Activated gamma-delta T cell (primary cell): Measurements from ENCODE around the gene GXYLT2.

Experiments
- DNase-seq: peaks from one replicate; lab custom pipeline; 2025; lab: John Stamatoyannopoulos, UW
- total RNA-seq, 2 donors: gene quantifications; one replicate each; lab custom pipeline; 2026; lab: John Stamatoyannopoulos, UW

The GXYLT2 gene, protein sequence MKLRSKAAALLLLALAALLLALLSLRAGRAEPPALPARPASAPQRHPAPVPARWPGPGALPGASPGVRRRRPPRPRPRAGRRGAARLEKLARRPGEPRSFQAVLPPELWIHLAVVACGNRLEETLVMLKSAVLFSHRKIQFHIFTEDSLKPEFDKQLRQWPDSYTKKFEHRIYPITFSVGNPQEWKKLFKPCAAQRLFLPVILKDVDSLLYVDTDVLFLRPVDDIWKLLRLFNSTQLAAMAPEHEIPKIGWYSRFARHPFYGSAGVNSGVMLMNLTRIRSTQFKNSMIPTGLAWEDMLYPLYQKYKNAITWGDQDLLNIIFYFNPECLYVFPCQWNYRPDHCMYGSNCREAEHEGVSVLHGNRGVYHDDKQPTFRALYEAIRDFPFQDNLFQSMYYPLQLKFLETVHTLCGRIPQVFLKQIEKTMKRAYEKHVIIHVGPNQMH
- total RNA-seq, result 0 to 0.13 reads per million in 2 donors

DNA sequence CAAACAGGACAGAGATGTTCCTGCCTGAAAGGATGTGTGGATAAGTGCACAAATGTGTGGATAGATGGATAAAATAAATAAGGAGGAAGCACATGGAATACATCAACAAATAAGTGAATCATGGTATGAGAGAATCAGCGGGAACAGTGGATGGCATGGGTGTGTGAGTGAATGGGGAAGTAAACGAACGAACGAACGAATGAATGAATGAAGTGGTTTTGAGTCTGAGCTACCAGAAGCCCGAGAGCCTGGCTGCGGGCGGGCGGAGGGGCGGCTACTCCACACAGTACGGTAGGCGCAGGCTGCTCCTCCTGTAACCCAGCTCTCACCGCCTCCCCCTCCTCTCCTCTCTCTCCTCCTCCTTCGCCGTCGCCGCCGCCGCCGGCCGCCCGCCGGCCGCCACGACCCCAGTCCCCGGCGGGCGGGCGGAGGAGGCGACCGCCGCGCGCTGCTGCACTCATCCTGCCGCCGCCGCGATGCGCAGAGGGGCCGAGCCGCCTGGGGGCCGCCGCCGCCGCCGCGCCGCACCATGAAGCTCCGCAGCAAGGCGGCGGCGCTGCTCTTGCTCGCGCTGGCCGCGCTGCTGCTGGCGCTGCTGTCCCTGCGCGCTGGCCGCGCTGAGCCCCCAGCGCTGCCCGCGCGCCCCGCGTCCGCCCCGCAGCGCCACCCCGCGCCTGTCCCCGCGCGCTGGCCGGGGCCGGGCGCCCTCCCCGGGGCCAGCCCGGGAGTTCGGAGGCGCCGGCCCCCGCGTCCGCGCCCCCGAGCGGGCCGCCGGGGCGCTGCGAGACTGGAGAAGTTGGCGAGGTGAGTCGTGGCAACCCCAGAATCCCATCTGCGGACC lies at the start of gene GXYLT2:
Gene GXYLT2 (plus strand): TSS at position 342 of the 841 bp plus-strand sequence. CDS start 188 bp downstream, at position 530.
- DNase-seq, result no peak

DNA sequence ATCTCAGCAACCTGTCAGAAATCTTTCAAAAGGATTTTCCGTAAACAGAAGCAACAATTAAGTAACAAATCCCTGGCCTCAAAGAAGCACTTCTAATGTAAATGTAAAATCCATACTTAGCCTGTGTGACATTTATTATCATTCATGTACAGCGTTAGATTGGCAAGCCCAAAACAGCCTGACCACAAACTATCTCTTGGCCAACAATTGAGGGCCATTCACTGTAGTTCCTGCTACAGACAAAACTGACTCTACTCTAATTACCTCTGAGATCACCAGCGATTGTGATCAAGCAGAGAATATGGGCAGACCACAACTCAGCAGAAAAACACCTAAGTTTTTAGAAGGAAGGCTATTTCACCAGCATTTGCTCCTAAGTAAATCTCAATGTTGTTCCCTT lies 48.8 kb upstream of the GXYLT2 start:
- no peak for DNase-seq

DNA sequence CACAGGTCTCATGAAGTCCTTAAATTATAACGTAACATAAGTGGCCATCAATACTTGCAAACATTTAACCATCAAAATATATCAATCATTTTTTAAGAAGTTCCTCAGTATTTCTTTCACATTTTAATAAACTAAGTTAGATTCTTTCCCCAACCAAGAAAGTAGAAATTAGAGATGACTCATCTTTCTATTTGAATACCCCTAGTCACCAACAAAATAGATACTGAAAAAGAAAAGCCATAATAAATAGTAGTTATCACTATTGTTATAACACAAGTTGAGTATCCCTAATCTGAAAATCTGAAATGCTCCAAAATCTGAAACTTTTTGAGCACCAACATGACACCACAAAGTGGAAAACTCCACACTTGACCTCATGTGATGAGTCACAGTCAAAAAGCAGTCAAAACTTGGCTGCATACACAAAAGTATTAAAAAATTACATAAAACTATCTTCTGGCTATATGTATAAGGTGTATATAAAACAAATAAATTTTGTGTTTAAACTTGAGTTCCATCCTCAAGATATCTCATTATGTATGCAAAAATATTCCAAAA lies 43.3 kb upstream of the GXYLT2 start:
- DNase-seq, result no peak

DNA sequence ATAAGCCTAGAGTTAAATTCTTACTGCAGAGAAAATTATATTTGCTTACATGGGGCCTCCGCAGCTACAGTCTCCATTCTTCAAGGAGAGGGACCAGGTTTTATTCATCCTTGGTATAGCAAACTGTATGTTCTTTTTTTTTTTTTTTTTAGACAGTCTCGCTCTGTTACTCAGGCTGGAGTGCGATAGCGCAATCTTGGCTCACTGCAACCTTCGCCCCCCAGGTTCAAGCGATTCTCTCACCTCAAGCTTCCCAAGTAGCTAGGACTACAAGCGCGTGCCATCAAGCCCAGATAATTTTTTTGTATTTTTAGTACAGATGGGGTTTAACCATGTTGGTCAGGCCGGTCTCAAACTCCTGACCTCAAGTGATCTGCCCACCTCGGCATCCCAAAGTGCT lies 41.7 kb upstream of the GXYLT2 start:
- no peak for DNase-seq

DNA sequence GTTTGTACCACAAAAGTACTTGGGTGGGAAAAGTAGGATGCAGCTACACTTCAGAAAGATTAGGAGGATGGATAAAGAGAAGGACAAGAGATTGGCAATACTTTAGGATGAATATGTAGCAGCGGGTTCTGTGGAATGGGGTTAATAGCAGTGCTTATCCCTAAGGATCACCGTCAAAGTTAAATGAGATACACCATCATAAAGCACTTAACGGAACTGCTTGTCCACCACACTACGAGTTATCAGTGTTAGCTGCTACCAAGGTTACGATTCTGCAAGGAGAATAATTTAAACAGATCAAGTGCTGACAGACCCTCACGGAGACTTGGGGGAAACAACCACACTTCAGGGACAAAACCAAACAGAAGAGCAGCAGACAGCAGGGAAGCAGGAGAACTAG lies 40.6 kb upstream of the GXYLT2 start:
- no peak for DNase-seq

DNA sequence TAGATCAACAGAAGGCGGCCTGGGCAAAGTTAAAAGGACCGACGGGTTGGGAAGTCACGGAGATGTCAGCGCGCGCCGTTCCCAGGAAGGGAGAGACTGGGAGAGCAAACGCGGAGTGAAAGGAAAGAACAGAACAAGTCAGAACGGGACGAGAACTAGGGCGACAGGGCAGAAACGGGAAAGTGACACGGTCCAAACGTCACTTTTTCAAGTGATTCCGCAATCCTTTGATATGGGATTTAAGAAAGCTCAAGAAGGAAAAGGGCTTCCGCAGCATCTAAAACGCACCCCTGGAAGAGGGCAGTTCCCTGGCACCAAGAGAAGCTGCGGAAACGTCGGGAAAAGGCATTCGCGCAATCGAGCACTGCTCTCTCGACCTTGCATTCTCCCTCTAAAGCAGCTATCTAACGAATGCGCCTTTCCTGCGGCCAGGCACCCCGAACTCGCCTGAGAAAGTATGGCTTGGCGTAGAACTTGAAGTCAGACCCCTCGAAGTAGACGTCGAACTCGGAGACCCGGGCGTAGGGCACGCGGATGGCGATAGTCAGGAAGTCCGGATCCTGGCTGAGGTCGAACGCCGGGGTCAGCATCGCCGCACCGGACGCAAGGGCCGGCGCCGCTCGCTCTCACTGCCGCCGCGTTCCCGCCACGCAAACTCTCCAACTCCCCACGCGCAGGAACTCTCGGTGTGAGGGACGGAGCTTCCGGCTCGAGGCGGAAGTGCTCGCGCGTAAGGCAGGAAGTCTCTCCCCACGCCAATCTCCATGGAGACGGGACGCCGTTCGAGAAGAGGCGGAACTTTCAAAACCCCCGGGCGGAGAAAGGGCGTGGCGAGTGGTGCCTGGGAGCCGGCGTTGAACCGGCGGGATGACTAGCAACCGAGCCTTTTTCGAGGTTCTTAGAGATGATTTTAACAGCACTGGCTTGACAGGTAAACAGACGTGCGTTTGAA lies 39.8 kb upstream of the GXYLT2 start, which contains the start of gene SHQ1:
Gene SHQ1 (minus strand): TSS at position 695 of the 952 bp plus-strand sequence. CDS start 105 bp downstream, at position 590.
- DNase-seq, result peak; percentile 66

DNA sequence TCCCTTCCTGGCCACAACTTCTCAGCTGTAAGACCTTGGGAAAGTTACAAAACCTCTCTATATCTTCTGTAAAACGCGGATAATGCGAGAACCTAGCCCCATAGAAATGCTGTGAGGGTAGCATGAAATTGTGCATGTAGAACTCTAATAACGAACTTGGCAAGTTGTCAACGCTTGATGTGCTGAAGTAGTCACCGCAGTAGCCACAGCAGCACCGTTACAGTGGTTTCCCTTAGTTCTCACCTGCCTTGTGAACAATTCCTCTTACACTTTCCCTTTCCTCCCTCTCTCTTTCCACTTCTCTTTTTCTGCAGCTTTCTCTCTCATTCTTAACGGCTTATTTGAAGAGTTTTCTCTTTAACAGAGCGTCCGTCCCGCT lies 39.2 kb upstream of the GXYLT2 start:
- DNase-seq, result no peak

DNA sequence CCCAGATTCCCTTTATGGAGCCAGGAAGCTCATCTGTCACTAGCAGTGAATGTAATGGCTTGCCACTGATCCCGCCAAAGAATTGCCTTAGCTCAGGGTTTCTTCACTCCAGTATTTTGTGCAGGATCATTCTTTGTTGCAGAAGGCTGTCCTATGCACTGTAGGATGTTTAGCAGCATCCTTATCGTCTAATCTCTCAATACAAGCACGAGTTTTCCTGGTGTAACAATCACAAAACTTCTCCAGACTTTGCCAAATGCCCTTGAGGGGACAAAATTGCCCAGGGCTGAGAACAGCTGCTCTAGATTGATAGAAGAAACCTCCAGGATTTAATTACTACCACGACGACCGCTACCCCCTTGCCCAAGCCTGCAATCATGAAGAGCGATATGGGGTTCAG lies 32.8 kb upstream of the GXYLT2 start:
- no peak for DNase-seq

DNA sequence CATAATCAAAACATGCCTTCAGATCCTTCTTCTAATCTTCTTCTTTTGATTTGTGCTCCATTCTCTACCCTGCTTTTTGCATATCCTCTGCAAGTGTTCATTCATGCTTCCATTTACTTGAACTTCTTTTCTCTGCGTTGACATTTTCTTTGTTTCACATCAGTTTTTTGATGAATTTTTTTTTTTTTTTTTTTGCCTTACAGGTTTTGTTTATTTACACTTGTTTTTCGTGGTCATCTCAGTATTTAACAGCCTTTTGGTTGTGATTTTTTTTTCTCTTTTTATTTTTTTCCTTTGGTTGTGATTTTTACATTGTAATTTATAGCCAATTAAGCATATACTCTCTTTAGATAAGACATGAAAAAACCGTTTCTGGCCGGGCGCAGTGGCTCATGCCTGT lies 27.8 kb upstream of the GXYLT2 start:
- DNase-seq, result no peak

DNA sequence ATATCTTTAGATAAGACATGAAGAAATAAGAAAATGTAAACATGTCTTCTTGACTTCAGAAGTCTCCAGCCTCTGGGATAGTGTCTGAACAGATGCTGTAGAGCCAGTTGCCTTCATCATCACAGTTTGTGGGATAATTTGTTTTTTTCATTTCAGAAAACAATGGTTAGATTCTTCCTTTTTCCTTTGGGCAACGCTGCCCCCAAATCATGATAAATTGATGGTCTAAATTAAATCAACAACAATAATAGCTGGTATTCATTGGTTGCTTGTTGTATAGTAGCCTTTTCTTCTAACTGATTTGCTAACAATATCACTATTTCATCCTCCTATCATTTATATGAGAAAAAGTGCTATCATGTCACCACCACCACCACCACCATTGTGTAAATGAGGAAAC lies 27.0 kb upstream of the GXYLT2 start:
- DNase-seq, result no peak

DNA sequence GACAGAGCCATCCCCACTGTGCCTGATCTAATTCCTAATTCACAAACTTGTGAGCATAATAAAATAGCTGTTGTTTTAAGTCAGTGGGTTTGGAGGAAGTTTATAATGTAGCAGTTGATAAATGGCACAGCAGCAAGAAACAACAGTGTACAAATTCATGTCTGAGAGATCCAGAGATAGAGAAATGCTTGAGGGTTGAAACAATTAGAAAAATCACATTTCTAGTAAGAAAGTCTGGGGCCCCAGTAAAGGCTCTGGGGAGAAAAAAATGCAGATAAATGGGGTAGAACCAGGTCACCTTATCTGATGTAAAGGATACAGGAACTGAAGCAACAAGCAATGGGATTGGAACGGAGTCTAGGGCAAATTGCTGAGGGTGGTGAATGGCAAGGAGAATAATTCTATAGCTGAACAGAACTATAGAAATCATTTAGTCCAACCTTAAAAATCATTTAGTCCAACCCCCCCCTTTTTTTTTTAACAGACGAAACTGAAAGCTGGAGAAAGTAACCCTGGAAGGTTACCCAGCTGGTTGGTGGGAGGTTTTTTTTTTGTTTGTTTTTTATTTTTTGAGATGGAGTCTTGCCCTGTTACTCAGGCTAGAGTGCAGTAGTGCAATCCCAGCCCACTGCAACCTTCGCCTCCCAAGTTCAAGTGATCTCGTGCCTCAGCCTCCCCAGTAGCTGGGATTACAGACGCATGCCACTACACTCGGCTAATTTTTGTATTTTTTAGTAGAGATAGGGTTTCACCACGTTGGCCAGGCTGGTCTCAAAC lies 25.3 kb upstream of the GXYLT2 start:
- DNase-seq, result no peak

DNA sequence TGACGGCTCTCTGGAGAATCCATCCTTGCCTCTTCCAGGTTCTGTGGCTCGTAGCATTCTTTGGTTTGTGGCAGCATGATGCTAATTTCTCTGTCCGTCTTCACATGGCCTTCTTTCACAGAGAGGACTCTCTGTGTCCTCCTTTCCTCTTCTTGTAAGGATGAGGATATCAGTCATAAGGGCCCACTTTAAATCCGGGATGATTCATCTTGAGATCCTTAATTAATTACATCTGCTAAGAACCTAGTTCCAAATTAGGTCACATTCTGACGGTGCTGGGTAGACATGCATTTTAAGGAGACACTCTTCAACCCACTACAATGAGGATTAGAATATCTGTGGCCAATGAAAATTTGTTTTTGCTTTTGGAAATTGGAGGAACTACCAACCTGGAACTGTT lies 15.7 kb upstream of the GXYLT2 start:
- no peak for DNase-seq

DNA sequence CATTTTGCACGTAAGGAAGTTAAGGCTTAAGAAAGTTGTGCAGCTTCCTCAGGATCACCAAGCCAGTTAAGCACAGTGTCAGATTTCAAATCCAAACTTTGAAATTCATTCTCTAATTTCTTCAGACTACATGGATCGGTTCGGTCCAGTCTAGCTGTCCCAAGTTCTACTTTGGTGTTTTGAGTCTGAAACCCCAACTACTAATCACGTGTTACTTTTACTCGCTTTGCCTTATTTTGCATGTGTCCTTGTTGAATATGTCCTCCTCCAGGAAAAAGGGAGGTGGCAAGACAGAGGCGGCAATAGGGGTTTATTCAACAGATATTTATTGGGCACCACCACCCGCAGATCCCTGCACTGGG lies 522 bp upstream of the GXYLT2 start:
- DNase-seq, result no peak

DNA sequence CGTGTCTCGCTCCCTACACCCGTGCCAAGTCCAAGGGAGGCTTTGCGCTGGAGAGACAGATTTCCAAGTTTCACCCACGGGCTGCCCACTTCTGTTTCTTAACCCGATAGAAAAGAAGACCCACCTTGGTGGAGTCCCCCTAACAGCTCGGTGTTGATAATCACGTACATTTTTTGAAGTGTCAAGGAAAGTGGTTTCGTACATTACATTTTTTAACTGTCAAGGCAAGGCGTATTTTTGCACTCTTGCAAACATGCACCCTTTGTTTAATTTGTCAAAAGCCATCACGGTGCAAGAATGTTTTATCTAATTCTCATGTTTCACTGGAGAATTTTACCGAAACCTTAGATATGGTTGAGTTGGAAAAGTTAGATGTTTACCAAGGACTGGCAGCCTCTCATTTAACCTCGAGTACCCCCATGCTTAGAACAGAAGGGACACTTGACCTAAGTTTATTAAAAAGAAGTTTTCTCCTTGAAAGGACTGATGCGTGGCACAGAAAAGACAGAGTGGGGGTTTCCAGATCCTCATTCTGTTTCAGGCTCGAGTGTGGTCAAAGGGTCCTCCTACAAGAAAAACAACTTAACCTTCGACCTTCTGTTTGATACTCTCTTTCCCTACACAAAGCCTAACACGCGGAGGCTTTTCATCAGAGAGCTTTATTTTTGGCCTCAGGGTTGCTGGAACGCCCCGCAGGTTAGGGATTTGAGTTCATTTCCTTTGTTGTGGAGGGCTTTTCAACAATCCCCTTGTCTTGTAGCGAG lies 882 bp downstream of the GXYLT2 start:
- no peak for DNase-seq

DNA sequence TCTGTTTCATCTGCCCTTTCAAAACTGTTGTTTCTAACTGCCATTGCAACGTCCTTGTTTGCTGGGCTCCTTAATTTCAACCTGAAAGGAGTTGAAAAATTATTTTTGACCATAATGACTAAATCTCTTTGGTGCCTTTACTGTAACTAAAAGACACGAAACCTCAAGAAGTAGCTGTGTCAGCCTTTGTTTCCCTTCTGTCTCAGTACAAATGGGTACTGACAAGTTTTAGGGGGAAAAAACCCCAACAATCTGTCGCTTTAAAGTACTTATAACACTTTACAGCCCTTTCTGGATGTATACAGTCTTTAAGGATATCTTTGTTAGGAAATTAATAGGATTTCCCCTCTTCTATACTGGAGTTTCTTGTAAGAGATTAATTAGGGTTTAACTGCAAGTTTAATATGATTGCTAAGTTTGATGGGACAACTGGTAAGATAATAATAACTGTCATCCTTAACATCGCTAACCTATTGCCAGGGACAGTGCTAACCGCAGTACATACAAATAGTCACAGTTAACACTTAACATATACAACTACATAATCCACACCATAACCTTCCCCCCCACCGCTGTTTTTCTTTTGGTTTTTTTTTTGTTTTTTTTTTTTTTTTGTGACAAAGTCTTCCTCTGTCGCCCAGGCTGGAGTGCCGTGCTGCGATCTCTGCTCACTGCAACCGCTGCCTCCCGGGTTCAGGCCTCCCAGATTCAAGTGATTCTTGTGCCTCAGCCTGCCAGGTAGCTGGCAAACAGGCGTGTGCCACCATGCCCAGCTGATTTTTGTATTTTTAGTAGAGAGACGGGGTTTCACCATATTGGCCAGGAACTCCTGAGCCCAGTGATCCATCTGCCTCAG lies 1.7 kb downstream of the GXYLT2 start:
- DNase-seq, result no peak

DNA sequence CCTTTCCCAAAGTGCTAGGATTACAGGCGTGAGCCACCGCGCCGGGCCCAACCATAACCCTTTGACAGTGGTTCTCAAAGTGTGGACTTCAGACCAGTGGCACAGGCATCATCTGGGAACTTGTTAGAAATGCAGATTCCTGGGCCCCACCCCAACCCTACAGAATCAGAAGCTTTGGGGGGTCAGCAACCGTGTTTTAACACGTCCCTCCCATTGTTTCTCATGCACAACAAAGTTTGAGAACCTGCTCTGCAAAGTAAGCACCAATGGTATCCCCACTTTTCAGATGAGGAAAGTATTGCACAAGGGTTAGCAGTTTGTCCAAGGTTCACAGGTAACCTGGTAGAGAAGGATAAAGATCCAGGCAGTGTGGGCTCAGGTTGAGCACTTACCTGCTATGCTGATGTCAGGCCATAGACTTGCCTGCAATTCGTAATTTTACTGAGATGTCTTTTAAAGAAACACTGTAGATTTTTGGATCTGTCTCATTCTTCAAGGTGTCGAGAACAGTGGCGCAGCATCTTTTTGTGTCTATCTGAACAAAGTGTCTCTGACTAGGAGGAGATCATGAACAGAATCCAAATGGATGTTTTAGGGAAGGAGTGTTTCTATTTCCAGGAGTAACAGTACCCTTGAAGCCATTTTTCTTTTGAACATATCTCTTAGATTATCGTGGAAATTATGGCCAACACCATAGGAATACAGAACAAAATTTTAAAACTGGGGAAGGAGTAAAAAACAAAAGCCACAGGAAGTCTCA lies 2.5 kb downstream of the GXYLT2 start:
- no peak for DNase-seq

DNA sequence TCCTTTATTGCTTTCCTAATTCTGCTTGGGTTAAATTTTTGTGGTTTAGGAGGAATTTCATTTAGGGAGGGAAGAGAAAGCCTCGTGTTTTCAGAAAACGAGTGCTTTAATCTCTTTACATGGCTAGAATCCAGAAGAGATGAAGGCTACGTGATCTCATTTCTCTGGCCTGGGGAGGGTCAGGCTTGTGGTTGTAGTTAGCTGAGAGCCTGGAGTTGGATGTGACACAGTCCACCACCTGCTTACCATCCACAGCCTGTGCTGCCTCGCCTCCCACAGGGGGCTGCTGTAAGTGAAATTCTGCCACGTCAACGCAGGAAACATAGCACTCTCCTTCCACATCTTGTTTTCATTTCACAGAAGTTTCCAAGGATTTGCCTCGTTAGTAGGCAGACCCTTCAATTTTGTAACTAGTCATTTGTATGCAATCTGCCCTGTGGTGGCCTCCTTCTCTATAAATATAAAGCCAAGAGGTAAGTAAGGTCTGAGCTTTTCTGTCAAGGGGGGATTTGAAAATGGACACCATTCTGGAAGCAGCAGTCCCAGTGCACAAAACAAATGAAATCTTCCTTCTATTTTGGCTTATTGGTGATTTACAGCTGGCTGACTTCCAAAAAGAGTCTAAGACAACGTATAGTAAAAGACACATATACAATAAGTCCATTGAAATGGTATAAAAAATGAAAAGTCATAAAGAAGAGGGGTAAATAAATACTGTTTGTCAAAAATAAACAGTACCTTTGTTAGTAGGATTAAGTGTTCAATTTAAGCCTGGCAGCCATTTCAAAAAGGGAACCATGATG lies 3.4 kb downstream of the GXYLT2 start:
- DNase-seq, result no peak
